ENCODE results near the gene PCCA.
A peak's percentile ranks its signal among the peaks of the same experiment; 100 is the strongest.
"Not testable (repeated sequence)": the region's sequence is repeated elsewhere in the genome, so short reads cannot be mapped to it uniquely, and the experiment has no call there.

Gene PCCA

DNA sequence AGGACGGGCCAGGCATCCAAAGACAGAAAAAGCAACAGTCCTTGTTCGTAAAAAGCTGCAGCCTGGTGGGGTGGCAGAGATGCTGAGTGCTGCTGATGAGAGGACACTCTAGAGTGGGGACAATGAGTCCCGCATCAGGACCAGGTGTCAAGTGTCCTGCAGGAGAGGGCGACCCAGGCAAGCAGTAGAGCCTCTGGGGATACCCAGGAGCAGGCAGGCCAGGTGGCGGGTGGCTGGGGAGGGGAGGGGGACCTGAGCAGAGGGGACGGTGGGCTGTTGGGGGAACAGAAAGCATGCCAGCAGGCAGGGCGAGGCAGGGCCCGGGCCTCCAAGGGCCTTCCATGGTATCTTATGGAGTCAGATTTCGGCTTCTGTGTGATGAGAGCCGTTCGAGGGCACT is 463.9 kb downstream of the PCCA start:
- DNase-seq: no peak

DNA sequence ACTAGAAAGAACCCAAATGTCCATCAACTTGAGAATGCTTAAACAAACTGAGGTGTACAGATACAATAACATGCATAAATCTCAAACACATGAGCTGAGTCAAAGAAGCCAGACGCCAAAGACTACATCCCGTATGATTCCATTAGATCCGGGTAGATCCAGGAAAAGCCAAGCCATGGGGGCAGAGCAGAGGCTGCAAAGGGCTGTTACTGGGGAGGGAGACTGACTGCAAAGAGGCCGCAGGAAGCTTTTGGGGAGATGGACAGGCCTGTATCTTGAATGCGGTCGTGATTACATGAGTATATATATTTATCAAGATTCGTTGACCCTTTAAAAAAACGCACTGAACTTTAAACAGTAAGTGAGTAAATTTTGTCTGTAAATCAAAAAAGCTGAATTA is 471.0 kb downstream of the PCCA start:
- DNase-seq: no peak

DNA sequence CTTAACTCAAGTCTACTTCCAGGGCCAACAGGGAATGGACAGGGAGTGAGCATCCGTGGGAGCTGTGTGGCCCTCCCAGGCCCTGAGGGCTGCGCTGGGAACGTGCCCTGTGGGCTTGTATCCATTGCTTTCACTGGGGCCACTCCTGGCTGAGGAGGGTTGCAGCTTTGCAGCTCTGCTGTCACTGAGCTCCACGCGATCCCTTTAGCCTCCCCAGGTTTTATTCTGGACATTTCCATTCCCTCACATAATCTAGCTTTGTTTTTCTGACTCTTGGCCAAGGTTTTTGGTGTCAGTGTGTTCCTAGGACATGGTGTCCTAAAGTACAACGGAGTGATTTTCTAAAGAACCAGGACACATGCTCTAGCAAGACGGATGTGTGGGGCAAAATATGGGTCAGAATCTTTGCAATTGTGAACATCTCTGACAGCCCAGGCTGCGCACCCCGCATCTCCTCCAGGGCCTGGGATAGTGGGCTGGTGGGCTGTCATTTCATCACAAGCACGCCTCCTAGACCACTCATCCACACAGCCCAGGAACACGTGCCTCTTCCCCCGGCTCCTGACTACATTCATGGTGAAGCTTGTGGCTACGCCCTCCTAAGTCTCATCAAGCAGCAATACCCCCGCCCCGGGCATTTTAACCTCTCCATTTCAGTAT is 471.7 kb downstream of the PCCA start:
- DNase-seq: no peak

DNA sequence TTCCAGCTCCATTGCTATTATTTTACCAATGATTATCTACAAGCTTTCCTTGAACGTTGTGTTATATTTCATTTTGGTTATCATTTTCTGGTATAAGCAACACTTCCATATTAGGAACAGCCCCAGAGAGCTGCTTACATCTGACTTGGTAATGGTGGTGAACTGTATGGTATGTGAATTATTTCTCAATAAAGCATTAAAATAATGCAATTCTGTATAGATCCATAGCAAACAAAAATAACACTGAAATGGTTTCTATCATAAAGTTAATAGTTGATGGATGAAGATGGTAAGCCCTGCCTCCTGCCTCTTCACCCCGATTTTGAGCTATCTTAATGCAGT is 472.2 kb downstream of the PCCA start:
- DNase-seq: no peak

DNA sequence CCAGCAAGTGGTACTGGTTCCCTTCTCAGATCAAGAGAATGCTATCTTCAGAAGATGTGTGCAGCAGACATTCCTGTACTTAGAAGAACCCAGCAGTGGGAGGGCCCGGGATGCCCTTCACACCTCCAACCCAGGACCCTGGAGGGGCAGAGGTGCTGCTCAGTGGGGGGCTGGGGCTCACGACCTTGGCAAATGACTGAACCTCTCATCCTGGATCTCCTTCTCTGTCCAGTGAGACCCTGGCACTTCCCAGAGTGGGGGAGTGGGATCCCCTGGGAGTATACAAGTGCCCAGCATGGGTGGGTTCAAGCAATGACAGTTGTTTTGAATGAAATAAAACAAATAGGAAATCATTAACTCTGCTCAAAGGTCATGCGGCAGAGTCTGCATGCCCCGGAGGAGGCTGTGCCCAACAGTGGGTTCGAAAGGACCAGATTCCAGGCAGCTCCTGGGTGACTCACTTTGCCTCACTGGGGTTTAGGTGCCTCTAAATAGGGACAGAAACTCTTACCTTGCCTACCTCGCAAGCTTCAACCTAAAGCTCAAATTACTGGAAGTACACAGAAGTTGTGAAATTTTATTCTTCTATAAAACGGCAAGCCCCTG is 472.8 kb downstream of the PCCA start:
- no peak for DNase-seq

DNA sequence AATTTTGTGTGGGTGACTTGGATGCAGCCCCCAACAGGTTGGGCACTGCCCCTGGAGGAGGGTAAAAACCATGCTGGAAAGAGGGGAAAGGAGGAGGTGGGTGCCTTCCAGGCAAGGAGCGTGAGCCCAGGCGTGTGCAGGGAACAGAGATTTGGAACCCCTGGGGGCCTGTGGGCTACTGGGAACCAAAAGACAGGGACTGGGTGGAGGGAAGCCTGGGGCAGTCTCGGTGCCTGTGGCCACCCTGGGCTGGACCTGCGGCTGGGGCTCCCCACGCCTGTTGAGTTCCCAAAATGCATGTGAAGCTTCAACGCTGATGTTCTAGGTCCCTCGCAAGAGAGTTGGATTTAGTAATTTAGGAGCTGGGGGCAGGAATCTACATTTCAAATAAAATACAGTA is 474.9 kb downstream of the PCCA start:
- DNase-seq: no peak

DNA sequence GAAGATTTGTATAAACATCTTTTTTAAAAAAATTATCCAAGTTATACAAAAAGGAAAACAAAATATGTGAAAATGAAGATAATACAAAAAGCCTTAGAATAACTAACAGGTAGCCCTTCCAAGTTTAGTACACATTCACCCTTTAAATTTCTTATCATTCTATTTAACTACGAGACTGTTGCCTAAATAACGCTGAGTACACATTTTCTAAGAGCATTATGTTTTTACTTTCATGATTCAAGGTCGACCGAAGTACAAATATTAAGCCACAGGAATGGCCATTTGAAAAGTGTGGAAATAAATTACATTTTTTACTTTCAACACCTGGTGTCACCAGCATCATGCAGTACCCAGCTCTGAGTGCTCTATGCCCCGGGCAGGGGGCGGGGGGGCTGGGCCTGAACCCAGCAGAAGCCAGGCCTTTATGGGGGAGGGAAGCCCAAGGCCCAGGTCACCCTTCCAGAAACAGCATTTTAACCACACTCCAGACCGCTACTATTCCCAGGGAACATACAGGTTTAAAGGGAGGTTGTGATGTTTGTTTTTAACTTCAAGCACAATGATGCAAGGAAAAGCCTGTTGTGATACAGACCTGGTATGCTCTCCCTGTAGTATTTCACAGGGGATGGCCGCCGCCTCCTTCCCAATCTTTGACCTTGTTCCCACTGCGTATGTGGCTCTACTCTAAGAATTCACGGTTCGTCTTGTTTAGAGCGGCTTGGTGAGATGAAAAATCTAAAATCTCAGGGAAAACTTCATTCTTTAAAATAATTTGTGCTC is 475.7 kb downstream of the PCCA start:
- DNase-seq: no peak

DNA sequence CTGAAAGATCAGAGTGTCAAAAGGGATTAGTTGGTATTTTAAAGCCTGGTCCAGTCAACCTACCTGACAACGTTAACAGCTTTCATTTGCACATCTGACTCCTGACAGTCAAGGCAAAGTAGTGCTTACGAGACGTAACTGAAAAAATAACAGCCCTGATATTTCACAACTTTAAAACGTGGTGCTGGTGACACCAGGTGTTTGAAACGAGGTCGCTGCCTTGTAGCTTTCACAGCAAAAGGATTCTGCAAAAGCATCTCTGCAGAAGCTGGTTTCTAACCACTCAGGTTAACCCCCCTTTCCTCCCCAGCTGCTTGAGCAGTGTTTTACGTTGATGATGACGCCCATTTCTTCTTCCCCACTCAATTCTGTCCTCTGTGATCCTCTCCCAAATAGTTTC is 476.4 kb downstream of the PCCA start:
- DNase-seq: no peak

DNA sequence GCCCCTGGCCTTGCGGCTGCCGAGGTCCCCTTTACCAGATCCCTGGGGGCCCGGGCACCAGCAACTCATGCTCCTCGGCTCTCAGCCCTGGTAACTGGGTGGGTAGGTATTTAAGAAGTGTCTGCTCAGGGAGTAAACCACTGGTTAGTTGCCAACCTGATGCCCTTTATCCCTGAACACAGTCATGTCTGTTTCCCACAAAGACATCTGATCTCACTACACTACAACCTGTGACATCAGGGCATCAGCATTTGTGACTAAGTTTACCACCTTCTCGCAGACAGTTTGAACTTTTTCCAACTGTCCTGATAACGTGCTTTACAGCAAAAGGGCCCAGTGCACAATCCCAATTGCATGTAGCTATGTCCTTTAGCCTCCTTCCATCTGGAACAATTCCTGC is 477.6 kb downstream of the PCCA start:
- no peak for DNase-seq

DNA sequence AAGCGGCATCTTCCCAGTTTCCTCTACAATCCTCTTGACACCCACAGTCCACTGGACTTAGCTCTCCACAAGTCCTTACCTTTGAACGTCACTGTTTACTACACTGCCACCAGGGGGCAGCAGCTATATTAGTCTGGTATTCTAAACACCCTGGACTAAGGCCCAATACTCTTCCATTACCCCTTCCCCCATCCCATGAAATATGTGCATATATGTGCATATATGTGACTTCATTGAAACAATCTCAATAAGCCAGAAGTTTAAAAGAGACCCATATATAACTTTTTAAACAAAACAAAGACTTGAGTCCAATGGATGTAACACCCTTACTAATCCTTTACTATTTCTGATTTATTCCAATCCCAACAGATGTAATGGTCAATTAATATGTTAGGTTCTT is 484.2 kb downstream of the PCCA start:
- peak; percentile 80 for DNase-seq

DNA sequence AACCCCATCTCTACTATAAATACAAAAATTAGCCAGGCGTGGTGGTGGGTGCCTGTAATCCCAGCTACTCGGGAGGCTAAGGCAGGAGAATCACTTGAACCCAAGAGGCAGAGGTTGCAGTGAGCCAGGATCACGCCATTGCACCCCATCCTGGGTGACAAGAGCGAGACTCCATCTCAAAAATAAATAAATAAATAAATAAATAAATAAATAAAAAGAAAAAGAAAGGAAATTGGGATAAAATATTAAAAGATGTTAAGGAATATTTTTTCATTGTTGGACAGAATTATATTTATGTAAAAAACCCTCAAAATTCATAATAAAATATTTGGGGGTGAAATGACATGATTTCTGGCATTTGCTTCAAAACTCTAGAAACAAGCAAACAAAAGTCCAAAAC is 488.3 kb downstream of the PCCA start:
- DNase-seq: not testable (repeated sequence)

All from NCI-H1694 treated with DMSO at 0.1 percent for 48 hours (cell line).